Bone marrow (tissue), 2 donors: ENCODE data around the gene SERPINA5.
"Not testable (repeated sequence)": the region's sequence is repeated elsewhere in the genome, so short reads cannot be mapped to it uniquely, and the experiment has no call there.

Experiments
- DNase-seq, 2 donors: peaks; one replicate each; lab custom pipeline; 2025; lab: John Stamatoyannopoulos, UW

SERPINA5 gene

GRCh38 chr14:94601884-94602391 is 20.7 kb downstream of the SERPINA5 start:
- DNase-seq: no peak

GRCh38 chr14:94602722-94603121 is 21.5 kb downstream of the SERPINA5 start:
- DNase-seq: no peak

GRCh38 chr14:94605361-94605760 is 24.1 kb downstream of the SERPINA5 start:
- DNase-seq: no peak

- not testable (repeated sequence) for DNase-seq
These were observed 27.7 kb downstream of the SERPINA5 start for GRCh38 chr14:94608966-94609365.

- DNase-seq: no peak
These were observed 30.0 kb downstream of the SERPINA5 start for GRCh38 chr14:94611179-94611578.

GRCh38 chr14:94612174-94612573 is 30.9 kb downstream of the SERPINA5 start, which contains the start of gene SERPINA3:
SERPINA3 (plus strand) TSS chr14:94612391; CDS start chr14:94614442, 2,051 bp downstream.
- DNase-seq: no peak

GRCh38 chr14:94612580-94613554 is 31.6 kb downstream of the SERPINA5 start:
- no peak for DNase-seq

- DNase-seq: no peak
These were observed 32.8 kb downstream of the SERPINA5 start for GRCh38 chr14:94613720-94614644.

GRCh38 chr14:94614802-94615201 is 33.6 kb downstream of the SERPINA5 start:
- DNase-seq: no peak

- no peak for DNase-seq
These were observed 34.0 kb downstream of the SERPINA5 start for GRCh38 chr14:94615254-94615653.

GRCh38 chr14:94615823-94616570 is 34.8 kb downstream of the SERPINA5 start:
- no peak for DNase-seq

- DNase-seq: no peak
These were observed 36.2 kb downstream of the SERPINA5 start for GRCh38 chr14:94617366-94617941.

GRCh38 chr14:94617988-94618822 is 37.0 kb downstream of the SERPINA5 start:
- DNase-seq: no peak

GRCh38 chr14:94619297-94619696 is 38.1 kb downstream of the SERPINA5 start:
- no peak for DNase-seq

- DNase-seq: no peak
These were observed 39.4 kb downstream of the SERPINA5 start for GRCh38 chr14:94620597-94620996.

GRCh38 chr14:94621358-94622134 is 40.3 kb downstream of the SERPINA5 start:
- no peak for DNase-seq

- no peak for DNase-seq
These were observed 41.6 kb downstream of the SERPINA5 start for GRCh38 chr14:94622653-94623421.

GRCh38 chr14:94623422-94623809 is 42.2 kb downstream of the SERPINA5 start:
- DNase-seq: no peak
